ENCODE data around the gene NABP1.

Gene NABP1

DNA sequence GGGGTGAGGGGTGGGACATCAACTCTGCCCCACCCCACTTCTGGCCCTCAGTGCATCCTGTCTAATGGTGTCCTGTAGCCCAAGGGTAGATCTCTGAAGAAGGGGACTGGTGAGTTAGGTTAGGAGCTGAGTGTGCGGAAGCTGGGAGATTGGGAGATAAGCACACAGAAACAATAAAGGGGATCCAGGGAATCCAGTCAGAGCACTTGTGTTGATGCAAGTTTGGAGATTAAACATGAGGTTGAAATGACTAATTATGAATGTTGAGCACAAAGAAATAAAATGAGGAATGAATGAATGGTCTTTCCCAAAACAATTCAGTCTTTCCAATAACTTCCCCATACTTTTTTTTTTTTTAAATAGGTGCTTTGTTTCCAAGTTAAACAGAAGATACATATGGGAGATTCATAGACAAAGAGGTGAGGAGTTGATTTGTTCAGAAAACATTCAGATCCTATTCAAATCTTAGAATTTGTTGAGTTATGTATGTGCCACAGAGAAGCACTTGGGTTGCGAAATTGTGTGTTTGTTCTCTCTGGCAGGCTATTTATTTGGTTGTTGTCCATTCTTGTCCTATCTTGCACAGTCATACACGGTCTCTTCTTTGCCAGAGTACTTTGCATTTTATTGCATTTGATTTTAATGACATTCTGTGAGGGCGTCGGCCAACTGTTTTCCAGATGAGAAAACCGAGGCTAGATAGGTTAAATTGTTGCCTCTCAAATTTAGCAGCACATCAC lies 31.6 kb upstream of the NABP1 start:
- Histone ChIP-seq H3K4me2 (ENCODE audit: low read length) (no peak overlapping the region), H3K4me1 (no peaks in the 10 kb centered on the region), H3K9ac (no peak overlapping the region), H2AFZ (no peak overlapping the region), H3K27ac (no peak overlapping the region), H3K36me3 (ENCODE audit: control insufficient read depth, insufficient read depth, low read length) (no peaks in the 10 kb centered on the region), H3K79me2 (no peaks in the 10 kb centered on the region), H3K27me3 (ENCODE audit: control insufficient read depth, insufficient read depth, low read length) (no peaks in the 10 kb centered on the region), H3K9me3 (ENCODE audit: control insufficient read depth, low read length) (no peaks in the 10 kb centered on the region), H3K4me3 (ENCODE audit: low read depth, low read length) (no peak overlapping the region)
- TF ChIP-seq, protein P1, sequence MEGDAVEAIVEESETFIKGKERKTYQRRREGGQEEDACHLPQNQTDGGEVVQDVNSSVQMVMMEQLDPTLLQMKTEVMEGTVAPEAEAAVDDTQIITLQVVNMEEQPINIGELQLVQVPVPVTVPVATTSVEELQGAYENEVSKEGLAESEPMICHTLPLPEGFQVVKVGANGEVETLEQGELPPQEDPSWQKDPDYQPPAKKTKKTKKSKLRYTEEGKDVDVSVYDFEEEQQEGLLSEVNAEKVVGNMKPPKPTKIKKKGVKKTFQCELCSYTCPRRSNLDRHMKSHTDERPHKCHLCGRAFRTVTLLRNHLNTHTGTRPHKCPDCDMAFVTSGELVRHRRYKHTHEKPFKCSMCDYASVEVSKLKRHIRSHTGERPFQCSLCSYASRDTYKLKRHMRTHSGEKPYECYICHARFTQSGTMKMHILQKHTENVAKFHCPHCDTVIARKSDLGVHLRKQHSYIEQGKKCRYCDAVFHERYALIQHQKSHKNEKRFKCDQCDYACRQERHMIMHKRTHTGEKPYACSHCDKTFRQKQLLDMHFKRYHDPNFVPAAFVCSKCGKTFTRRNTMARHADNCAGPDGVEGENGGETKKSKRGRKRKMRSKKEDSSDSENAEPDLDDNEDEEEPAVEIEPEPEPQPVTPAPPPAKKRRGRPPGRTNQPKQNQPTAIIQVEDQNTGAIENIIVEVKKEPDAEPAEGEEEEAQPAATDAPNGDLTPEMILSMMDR (IDR thresholded peaks at IDR 0.05) = no peak

DNA sequence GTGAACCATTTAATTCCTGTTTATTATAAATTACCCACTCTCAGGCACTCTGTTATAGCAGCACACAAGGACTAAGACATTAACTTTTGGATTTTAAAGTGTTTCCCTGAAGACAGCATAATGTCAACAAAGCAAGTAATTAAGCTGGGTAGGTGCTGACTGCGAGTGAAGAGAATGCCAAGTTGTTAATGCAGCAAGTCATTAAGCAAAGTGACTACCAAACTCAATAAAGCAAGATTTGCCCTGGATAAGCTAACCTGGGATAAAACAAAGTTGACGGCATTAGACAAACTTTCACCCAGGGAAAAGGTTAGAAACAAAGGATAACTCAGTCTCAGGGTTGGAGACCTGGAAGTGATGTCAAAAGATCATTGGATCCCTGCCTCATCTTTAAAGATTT lies 28.4 kb upstream of the NABP1 start:
- Histone ChIP-seq H3K4me2 (ENCODE audit: low read length) (no peak overlapping the region), H2AFZ (no peak overlapping the region), H3K27ac (no peak overlapping the region), H3K4me1 (no peaks in the 10 kb centered on the region), H3K4me3 (ENCODE audit: low read depth, low read length) (no peak overlapping the region), H3K9me3 (ENCODE audit: control insufficient read depth, low read length) (no peaks in the 10 kb centered on the region), H3K27me3 (ENCODE audit: control insufficient read depth, insufficient read depth, low read length) (no peaks in the 10 kb centered on the region), H3K36me3 (ENCODE audit: control insufficient read depth, insufficient read depth, low read length) (no peaks in the 10 kb centered on the region), H3K9ac (no peak overlapping the region), H3K79me2 (no peaks in the 10 kb centered on the region)
- TF ChIP-seq, protein P1 (IDR thresholded peaks at IDR 0.05) = no peak

DNA sequence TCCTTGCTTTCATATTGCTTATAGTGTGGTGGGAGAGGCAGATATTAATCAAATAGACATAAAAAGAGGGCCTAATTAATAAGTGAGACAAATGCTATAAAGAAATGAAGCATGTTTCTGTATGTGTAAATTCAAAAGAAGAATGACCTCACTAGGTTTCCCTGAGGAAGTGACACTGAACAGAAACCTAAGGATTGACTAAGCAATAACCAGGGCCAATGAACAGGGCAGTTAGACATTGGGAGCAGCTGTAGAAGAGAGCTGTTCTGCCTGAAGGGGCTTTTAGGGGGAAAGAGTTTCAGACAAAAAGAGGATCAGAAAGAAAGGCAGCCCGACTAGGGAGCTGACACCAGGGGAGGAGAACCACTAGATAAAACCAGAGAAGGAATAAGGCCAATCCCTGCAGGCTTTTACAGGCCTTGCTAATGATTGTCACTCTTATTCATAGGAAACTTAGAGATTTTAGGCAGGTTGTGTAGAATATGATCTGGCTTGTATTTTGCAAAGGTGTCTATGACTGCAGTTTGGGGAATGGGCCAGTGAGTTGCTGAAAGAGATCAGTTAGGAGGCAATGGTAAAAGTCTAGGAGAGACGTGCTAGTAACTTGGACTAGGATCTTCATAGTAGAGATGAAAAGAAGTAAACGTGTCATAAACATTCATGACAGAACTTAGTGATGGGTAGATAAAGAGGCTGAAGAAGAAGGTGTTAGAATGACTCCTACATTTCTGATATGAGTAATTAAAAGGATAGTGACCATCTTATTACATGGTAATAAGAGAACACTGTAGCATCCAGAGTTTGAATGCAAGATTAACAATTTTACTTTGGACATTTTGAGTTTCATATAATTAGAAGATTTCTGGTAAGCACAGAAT lies 26.8 kb upstream of the NABP1 start:
- no peak overlapping the region for H3K4me2 ChIP-seq (ENCODE audit: low read length)
- H3K4me1 ChIP-seq = no peaks in the 10 kb centered on the region
- H3K27ac ChIP-seq = no peak overlapping the region
- H3K9ac ChIP-seq = no peak overlapping the region
- no peaks in the 10 kb centered on the region for H3K36me3 ChIP-seq (ENCODE audit: control insufficient read depth, insufficient read depth, low read length)
- H3K79me2 ChIP-seq = no peaks in the 10 kb centered on the region
- H2AFZ ChIP-seq = no peak overlapping the region
- H3K4me3 ChIP-seq (ENCODE audit: low read depth, low read length) = no peak overlapping the region
- TF ChIP-seq, protein P1 (IDR thresholded peaks at IDR 0.05) = no peak
- no peaks in the 10 kb centered on the region for H3K27me3 ChIP-seq (ENCODE audit: control insufficient read depth, insufficient read depth, low read length)
- no peaks in the 10 kb centered on the region for H3K9me3 ChIP-seq (ENCODE audit: control insufficient read depth, low read length)

DNA sequence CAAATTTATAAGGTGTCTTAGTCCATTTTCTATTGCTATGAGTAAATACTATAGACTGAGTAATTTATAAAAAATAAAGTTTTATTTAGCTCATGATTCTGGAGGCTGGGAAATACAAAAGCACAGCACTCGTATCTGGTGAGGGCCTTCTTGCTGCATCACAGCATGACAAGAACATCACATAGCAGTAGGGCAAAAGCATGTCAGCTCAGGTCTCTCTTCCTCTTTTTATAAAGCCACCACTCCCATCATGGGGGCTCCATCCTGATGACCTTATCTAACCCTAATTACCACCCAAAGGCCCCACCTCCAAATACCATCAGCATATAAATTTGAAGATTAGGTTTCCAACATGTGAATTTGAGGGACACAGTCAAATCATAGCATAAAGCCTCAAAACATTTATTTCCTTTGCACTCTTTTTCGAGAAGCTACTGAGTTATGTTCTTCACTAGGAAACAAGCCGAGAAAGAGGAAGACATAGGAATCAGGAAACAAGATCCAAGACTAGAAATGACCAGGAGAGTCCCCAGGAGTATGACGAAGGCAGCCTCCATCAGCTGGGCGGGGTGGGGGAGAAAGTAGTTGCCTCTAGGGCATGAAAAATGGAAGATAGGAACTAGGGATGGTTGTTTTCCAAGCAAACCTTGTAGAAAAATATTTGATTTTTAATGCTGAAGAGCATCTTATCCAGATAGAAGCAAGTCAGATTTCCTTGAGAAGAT lies 24.1 kb upstream of the NABP1 start:
- no peak overlapping the region for H3K4me3 ChIP-seq (ENCODE audit: low read depth, low read length)
- H3K9ac ChIP-seq = no peak overlapping the region
- H2AFZ ChIP-seq = no peak overlapping the region
- no peaks in the 10 kb centered on the region for H3K36me3 ChIP-seq (ENCODE audit: control insufficient read depth, insufficient read depth, low read length)
- no peak overlapping the region for H3K4me2 ChIP-seq (ENCODE audit: low read length)
- H3K9me3 ChIP-seq (ENCODE audit: control insufficient read depth, low read length) = no peaks in the 10 kb centered on the region
- H3K27ac ChIP-seq = no peak overlapping the region
- H3K79me2 ChIP-seq = no peaks in the 10 kb centered on the region
- H3K4me1 ChIP-seq = no peaks in the 10 kb centered on the region
- TF ChIP-seq, protein P1 (IDR thresholded peaks at IDR 0.05) = no peak
- H3K27me3 ChIP-seq (ENCODE audit: control insufficient read depth, insufficient read depth, low read length) = no peaks in the 10 kb centered on the region
